Adrenal gland (tissue), 12 donors: Measurements from ENCODE around the gene PCDHGB7. TPM values are rescaled to one million over a fixed set of nuclear protein-coding genes. Genes with fewer than 3 reads are reported as not detected.

Experiments
- DNase-seq, 7 donors: peaks; one replicate each; pipeline ENCODE4 v3.0.0-alpha.2; 2019 to 2020
- H3K27ac ChIP-seq, 5 donors: fragments of 200-600 bp; sonication (generic) in 4 of 5; 1 replicate in 3 of 5; 2 replicates in 2 of 5; pipeline versions ENCODE4 v1.5.1 to v1.8.0; 2016 to 2020; ENCODE audit warnings: mild to moderate bottlenecking in 1 of 5
- H3K27me3 ChIP-seq: fragments of 200-600 bp; 2 replicates; pipeline ENCODE4 v1.8.0; 2021
- H3K36me3 ChIP-seq, 2 donors: fragments of 200-600 bp; replicated peaks in 1 of 2; 1 replicate in 1 of 2; 2 replicates in 1 of 2; pipeline versions ENCODE4 v1.5.1 to v1.8.0; 2018 to 2022
- H3K4me1 ChIP-seq, 2 donors: fragments of 200-600 bp; replicated peaks in 1 of 2; 1 replicate in 1 of 2; 2 replicates in 1 of 2; pipeline versions ENCODE4 v1.5.1 to v1.8.0; 2018 to 2021
- H3K4me3 ChIP-seq, 4 donors: fragments of 200-600 bp; sonication (generic) in 3 of 4; one replicate each; pipeline ENCODE4 v1.5.1; 2016 to 2018
- H3K9me3 ChIP-seq, 3 donors: fragments of 200-600 bp; sonication (generic) in 1 of 3; replicated peaks in 1 of 3; 1 replicate in 2 of 3; 2 replicates in 1 of 3; pipeline versions ENCODE4 v1.5.1 to v1.8.0; 2016 to 2021
- POLR2A ChIP-seq, 2 donors: fragments of 450-650 bp; IDR thresholded peaks; one replicate each; pipeline ENCODE4 v1.6.1; 2017; ENCODE audit warnings: antibody characterized with exemption in 2 of 2, mild to moderate bottlenecking in 2 of 2, moderate library complexity in 1 of 2
- WGBS, 4 donors: extraction: QIAGEN DNeasy Blood & Tissue Kit in 2 of 4; methylation state at CpG; one replicate each; pipeline versions ENCODE4 v1.1.5 to v1.1.7; 2013 to 2017; 5-methylcytosine and 5-hydroxymethylcytosine counted together
- intact Hi-C, 2 donors: fragments of 100-400 bp; cut with DNase I; formaldehyde crosslinking; loops; one replicate each; pipeline versions ENCODE4 v1.14.1 to v1.15.0; 2022 to 2023
- polyA plus RNA-seq, 3 donors: library from polyadenylated mRNA; stranded (reverse); fragments of 200-250 nt in 2 of 3; fragments of 350-450 nt in 1 of 3; fragmentation: Illumina TruSeq in 1 of 3; extraction: RNeasy Lipid Tissue Mini Kit (QIAGEN cat#74804) in 1 of 3; gene quantifications; one replicate each; pipeline ENCODE4 v1.2.3, GENCODE V29; 2013 to 2014
- total RNA-seq, 9 donors: library from RNA; depleted of rRNA in 4 of 9; stranded (reverse); fragments of >200 nt in 4 of 9; fragments of 120-200 nt in 1 of 9; fragmentation: NEBNext Ultra II Directional in 1 of 9; extraction: Animal tissue kit (Norgen Biotek cat#: 25700) in 1 of 9; gene quantifications; one replicate each; pipeline versions ENCODE4 v1.1.0 to v1.2.4, GENCODE V29; 2013 to 2023
- TF ChIP-seq, protein P1 (sequence below), 6 experiments: fragments of 450-650 bp in 4 of 6; fragments of 200-600 bp in 2 of 6; sonication (generic) in 1 of 6; IDR thresholded peaks; 1 replicate in 5 of 6; 2 replicates in 1 of 6; pipeline versions ENCODE4 v1.5.1 to v1.8.0; 2016 to 2021; ENCODE audit warnings: antibody characterized with exemption in 6 of 6, mild to moderate bottlenecking in 2 of 6, moderate library complexity in 1 of 6
- donor health status: healthy with polysubstance abuse.
- donor health status: Bipolar disorder and iron deficiency.
- donor health status: DM: yes; HTN: yes; CAD: no.
- donor health status: DM: no; HTN: no; CAD: no.
- donor health status: DM: no; HTN: no; CAD: no.
- donor health status: DM: yes; HTN: yes; CAD: no.

PCDHGB7 gene
- total and polyA plus RNA-seq, 12 donors = 0.88 to 28.1 (median 15.9) TPM

DNA sequence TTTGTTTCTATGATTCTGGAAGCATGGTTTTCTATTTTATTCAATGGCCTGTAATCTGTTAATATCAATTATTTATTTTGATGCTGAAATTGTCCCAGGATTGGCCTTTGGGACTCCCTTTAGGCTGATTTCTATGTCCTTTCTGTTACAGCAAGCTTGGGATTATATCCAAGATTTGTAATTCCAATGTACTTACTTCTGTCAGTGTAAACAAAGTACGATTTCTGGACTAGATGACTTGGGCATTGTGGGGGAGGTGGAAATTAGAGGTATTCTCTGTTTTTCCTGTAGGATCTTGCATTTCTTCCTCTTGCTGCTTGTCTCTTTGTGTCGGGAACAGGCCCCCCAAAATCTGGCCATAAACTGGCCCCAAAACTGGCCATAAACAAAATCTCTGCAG, 16.5 kb downstream of the PCDHGB7 start:
- no peak for DNase-seq
- H3K9me3 ChIP-seq = peaks cover 3 to 21% (median 4%) of the 10 kb centered on the region in 3 donors
- no peak overlapping the region for H3K27ac ChIP-seq
- peaks cover 0 to 7% of the 10 kb centered on the region in 2 donors for H3K4me1 ChIP-seq
- 74 to 93% (median 83%) methylated on average over 2 of the region's 2 CpGs for WGBS, 4 donors
- no peaks in the 10 kb centered on the region for H3K36me3 ChIP-seq
- H3K27me3 ChIP-seq = no peaks in the 10 kb centered on the region
- intact Hi-C loops = no loop called here
- no peak overlapping the region for H3K4me3 ChIP-seq
- TF ChIP-seq, protein P1, sequence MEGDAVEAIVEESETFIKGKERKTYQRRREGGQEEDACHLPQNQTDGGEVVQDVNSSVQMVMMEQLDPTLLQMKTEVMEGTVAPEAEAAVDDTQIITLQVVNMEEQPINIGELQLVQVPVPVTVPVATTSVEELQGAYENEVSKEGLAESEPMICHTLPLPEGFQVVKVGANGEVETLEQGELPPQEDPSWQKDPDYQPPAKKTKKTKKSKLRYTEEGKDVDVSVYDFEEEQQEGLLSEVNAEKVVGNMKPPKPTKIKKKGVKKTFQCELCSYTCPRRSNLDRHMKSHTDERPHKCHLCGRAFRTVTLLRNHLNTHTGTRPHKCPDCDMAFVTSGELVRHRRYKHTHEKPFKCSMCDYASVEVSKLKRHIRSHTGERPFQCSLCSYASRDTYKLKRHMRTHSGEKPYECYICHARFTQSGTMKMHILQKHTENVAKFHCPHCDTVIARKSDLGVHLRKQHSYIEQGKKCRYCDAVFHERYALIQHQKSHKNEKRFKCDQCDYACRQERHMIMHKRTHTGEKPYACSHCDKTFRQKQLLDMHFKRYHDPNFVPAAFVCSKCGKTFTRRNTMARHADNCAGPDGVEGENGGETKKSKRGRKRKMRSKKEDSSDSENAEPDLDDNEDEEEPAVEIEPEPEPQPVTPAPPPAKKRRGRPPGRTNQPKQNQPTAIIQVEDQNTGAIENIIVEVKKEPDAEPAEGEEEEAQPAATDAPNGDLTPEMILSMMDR (IDR thresholded peaks at IDR 0.05) = no peak
- no peak for TF ChIP-seq POLR2A (IDR thresholded peaks at IDR 0.05)

DNA sequence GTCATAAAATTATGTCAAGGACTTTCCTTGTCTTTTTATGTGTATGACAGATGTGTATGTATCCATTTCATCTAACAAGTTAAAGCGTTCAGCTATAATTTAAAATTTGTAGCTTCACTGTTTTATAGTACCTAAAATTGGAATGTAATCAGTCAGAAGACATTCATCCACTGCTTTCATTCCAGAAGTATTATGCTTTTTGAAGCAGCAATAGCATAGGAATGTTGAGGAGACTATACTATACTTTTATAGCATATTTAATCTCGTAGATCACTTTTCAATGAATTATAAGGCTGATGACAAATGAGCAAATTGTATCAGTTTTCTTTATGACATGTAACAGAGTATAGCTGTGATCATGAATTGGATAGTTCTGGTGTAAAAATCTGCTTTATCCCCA, 19.7 kb downstream of the PCDHGB7 start:
- H3K36me3 ChIP-seq = no peaks in the 10 kb centered on the region
- TF ChIP-seq, protein P1 (IDR thresholded peaks at IDR 0.05) = no peak
- TF ChIP-seq POLR2A (IDR thresholded peaks at IDR 0.05) = no peak
- intact Hi-C loops = no loop called here
- H3K4me1 ChIP-seq = no peaks in the 10 kb centered on the region
- no peak for DNase-seq
- H3K27ac ChIP-seq = no peak overlapping the region
- 88 to 94% (median 92%) methylated on average over 2 of the region's 2 CpGs for WGBS, 4 donors
- H3K4me3 ChIP-seq = no peak overlapping the region
- H3K27me3 ChIP-seq = no peaks in the 10 kb centered on the region
- H3K9me3 ChIP-seq = peaks cover 0 to 4% (median 0%) of the 10 kb centered on the region in 3 donors

DNA sequence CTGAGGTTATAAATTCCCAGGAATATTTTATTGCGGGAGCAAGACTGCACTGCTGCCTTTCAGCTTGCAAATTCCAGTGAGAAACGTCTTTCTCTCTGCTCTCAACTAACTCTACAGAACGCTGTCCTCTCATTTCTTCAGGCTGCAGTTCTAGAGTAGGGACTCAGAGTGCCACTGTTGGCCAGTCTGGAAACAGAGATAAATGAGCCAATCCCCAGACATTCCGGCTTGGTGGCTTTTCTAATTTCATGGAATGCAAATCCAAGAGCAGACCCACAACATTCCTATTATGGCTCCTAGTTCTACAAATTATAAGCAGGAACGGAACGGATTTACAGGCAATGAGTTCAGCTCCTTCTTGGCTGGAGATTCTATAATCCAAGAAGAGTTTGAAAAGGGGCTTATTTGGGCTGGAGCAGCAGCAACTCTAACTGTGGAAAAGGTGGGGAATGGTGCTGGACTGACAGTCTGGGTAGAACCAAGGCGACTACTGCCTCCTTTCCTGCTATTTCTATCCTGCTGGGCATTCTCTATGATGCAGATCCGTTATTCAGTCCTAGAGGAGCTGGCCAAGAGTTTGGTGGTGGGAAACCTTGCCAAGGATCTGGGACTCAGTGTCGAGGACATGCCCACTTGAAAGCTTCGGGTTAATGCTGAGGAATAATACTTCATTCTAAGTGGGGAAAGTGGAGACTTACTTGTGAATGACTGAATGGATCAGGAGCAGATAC, 22.1 kb downstream of the PCDHGB7 start:
- no peaks in the 10 kb centered on the region for H3K27me3 ChIP-seq
- TF ChIP-seq POLR2A (IDR thresholded peaks at IDR 0.05) = no peak
- TF ChIP-seq, protein P1 (IDR thresholded peaks at IDR 0.05) = no peak
- peaks cover 0 to 4% (median 0%) of the 10 kb centered on the region in 3 donors for H3K9me3 ChIP-seq
- no peaks in the 10 kb centered on the region for H3K36me3 ChIP-seq
- H3K27ac ChIP-seq = no peak overlapping the region
- intact Hi-C loops = no loop called here
- H3K4me1 ChIP-seq = no peaks in the 10 kb centered on the region
- no peak overlapping the region for H3K4me3 ChIP-seq
- 67 to 73% (median 69%) methylated on average over 10 of the region's 10 CpGs for WGBS, 4 donors
- no peak for DNase-seq

DNA sequence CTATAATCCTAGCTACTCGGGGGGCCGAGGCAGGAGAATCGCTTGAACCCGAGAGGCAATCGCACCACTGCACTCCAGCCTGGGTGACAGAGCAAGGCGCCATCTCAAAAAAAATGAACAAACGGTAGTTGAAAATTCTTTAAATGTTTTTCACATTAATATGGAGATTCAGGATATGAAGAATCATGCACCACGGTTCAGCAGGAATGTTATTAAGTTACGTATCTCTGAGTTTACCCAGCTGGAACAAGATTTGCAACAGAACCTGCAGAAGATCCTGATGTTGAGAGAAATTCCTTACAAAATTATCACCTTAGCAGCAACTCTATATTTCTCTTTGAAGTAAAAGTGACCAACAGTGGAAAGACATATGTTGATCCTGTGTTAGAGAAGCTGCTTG, 22.9 kb downstream of the PCDHGB7 start:
- no peak for TF ChIP-seq POLR2A (IDR thresholded peaks at IDR 0.05)
- TF ChIP-seq, protein P1 (IDR thresholded peaks at IDR 0.05) = no peak
- intact Hi-C loops = no loop called here
- H3K9me3 ChIP-seq = peaks cover 0 to 4% (median 0%) of the 10 kb centered on the region in 3 donors
- peaks cover 0 to 4% of the 10 kb centered on the region in 2 donors for H3K4me1 ChIP-seq
- no peak overlapping the region for H3K27ac ChIP-seq
- H3K36me3 ChIP-seq = no peaks in the 10 kb centered on the region
- no peaks in the 10 kb centered on the region for H3K27me3 ChIP-seq
- H3K4me3 ChIP-seq = no peak overlapping the region
- WGBS, 4 donors = 94 to 96% (median 94%) methylated on average over 9 of the region's 9 CpGs
- DNase-seq = no peak
